Gastrocnemius medialis (tissue), 4 donors: ENCODE data around the gene KDM4B. TPM values are rescaled to one million over a fixed set of nuclear protein-coding genes. Genes with fewer than 3 reads are reported as not detected.

ENCODE experiments used
- ATAC-seq, 2 donors: fragments of 150-250 bp; one replicate each; pipeline ENCODE4 v1.9.1; 2016
- DNase-seq, 2 donors: peaks; one replicate each; pipeline ENCODE4 v3.0.0-alpha.2; 2019
- H3K27ac ChIP-seq, 4 donors: fragments of 200-600 bp; sonication (generic); 1 replicate in 1 of 4; 2 replicates in 3 of 4; pipeline ENCODE4 v1.5.1; 2016 to 2018; ENCODE audit warnings: mild to moderate bottlenecking in 2 of 4, moderate library complexity in 1 of 4
- H3K27me3 ChIP-seq, 3 donors: fragments of 200-600 bp; sonication (generic) in 2 of 3; 1 replicate in 1 of 3; 2 replicates in 2 of 3; pipeline versions ENCODE4 v1.5.1 to v1.6.0; 2016 to 2019; ENCODE audit warnings: mild to moderate bottlenecking in 1 of 3, moderate library complexity in 1 of 3
- H3K36me3 ChIP-seq, 2 donors: fragments of 200-600 bp; sonication (generic) in 1 of 2; one replicate each; pipeline ENCODE4 v1.5.1; 2017 to 2018
- H3K4me1 ChIP-seq, 2 donors: fragments of 200-600 bp; sonication (generic) in 1 of 2; one replicate each; pipeline ENCODE4 v1.5.1; 2016 to 2017; ENCODE audit warnings: mild to moderate bottlenecking in 2 of 2
- H3K4me3 ChIP-seq, 4 donors: fragments of 200-600 bp; sonication (generic) in 3 of 4; 1 replicate in 1 of 4; 2 replicates in 3 of 4; pipeline ENCODE4 v1.5.1; 2016 to 2019; ENCODE audit warnings: mild to moderate bottlenecking in 2 of 4
- H3K9me3 ChIP-seq, 3 donors: fragments of 200-600 bp; sonication (generic) in 2 of 3; 1 replicate in 1 of 3; 2 replicates in 2 of 3; pipeline ENCODE4 v1.5.1; 2016 to 2019
- CTCF ChIP-seq, 5 experiments: fragments of 450-650 bp in 3 of 5; fragments of 200-600 bp in 2 of 5; sonication (generic) in 2 of 5; IDR thresholded peaks in 4 of 5; conservative IDR thresholded peaks in 1 of 5; 1 replicate in 4 of 5; 2 replicates in 1 of 5; pipeline ENCODE4 v1.5.1; 2016 to 2019; ENCODE audit warnings: antibody characterized with exemption in 5 of 5, mild to moderate bottlenecking in 3 of 5, moderate library complexity in 3 of 5
- POLR2A ChIP-seq, 2 donors: fragments of 450-650 bp; IDR thresholded peaks; one replicate each; pipeline ENCODE4 v1.6.1; 2017; ENCODE audit warnings: antibody characterized with exemption in 2 of 2, mild to moderate bottlenecking in 2 of 2, moderate library complexity in 2 of 2
- in situ Hi-C, 4 donors: fragments of 200-750 bp; cut with MboI; loops; one replicate each; pipeline versions ENCODE4 v1.15.0 to v1.8.0; 2017; ENCODE audit warnings: low sequenced_read_pairs in 4 of 4
- intact Hi-C: fragments of 100-400 bp; cut with DNase I; formaldehyde crosslinking; loops from one replicate; pipeline ENCODE4 v1.15.1; 2023; ENCODE audit warnings: low total_unique reads
- total RNA-seq, 4 donors: library from RNA; depleted of rRNA; stranded (reverse); fragments of >200 nt; gene quantifications; one replicate each; pipeline versions ENCODE4 v1.1.0 to v1.2.3, GENCODE V29; 2016

Gene KDM4B
- total RNA-seq, 4 donors from 2014 or later: 40.9 to 61.4 (median 46.4) TPM

- intact Hi-C loops: no loop called here
- in situ Hi-C loops: loop anchor here in 1 of 4 donors (25.0 kb wide), 1 partner anchor 535 kb away; no protein-coding TSS in a partner anchor
- Histone ChIP-seq H3K4me1 (peaks cover 21 to 29% of the 10 kb centered on the region in 2 donors), H3K27me3 (no peaks in the 10 kb centered on the region), H3K36me3 (peaks cover 0 to 4% of the 10 kb centered on the region in 2 donors), H3K9me3 (no peaks in the 10 kb centered on the region), H3K27ac (peak overlapping the region in 2 of 4 donors; percentile 33 to 46), H3K4me3 (no peak overlapping the region)
- no peak for DNase-seq
- TF ChIP-seq CTCF (IDR thresholded peaks at IDR 0.05 in 4 of 5, conservative IDR thresholded peaks at IDR 0.05 in 1 of 5) (peak in 1 of 5 experiments; percentile 15), POLR2A (IDR thresholded peaks at IDR 0.05) (no peak)
- ATAC-seq: no peak
Observed at GRCh38 chr19:5052515-5052914, 83.6 kb downstream of the KDM4B start.

GRCh38 chr19:5052945-5053485, 84.1 kb downstream of the KDM4B start:
- in situ Hi-C loops (loop anchor here in 1 of 4 donors (25.0 kb wide), 1 partner anchor 534 kb away; no protein-coding TSS in a partner anchor), intact Hi-C loops (no loop called here)
- H3K27me3 ChIP-seq: no peaks in the 10 kb centered on the region
- H3K4me3 ChIP-seq: no peak overlapping the region
- peaks cover 17 to 25% of the 10 kb centered on the region in 2 donors for H3K4me1 ChIP-seq
- no peaks in the 10 kb centered on the region for H3K36me3 ChIP-seq
- no peaks in the 10 kb centered on the region for H3K9me3 ChIP-seq
- no peak for DNase-seq
- ATAC-seq: no peak
- peak overlapping the region in 3 of 4 donors; percentile 16 to 46 (median 33) for H3K27ac ChIP-seq
- no peak for TF ChIP-seq POLR2A (IDR thresholded peaks at IDR 0.05)
- TF ChIP-seq CTCF (IDR thresholded peaks at IDR 0.05 in 4 of 5, conservative IDR thresholded peaks at IDR 0.05 in 1 of 5): no peak

GRCh38 chr19:5053661-5054060, 84.7 kb downstream of the KDM4B start:
- in situ Hi-C loops (loop anchor here in 1 of 4 donors (25.0 kb wide), 1 partner anchor 534 kb away; no protein-coding TSS in a partner anchor), intact Hi-C loops (no loop called here)
- peak overlapping the region in 2 of 4 donors; percentile 16 to 46 for H3K27ac ChIP-seq
- H3K4me1 ChIP-seq: peaks cover 11 to 18% of the 10 kb centered on the region in 2 donors
- no peaks in the 10 kb centered on the region for H3K9me3 ChIP-seq
- H3K36me3 ChIP-seq: no peaks in the 10 kb centered on the region
- ATAC-seq (no peak), DNase-seq (no peak)
- TF ChIP-seq CTCF (IDR thresholded peaks at IDR 0.05 in 4 of 5, conservative IDR thresholded peaks at IDR 0.05 in 1 of 5) (no peak), POLR2A (IDR thresholded peaks at IDR 0.05) (no peak)
- H3K4me3 ChIP-seq: no peak overlapping the region
- no peaks in the 10 kb centered on the region for H3K27me3 ChIP-seq

- Histone ChIP-seq H3K27ac (peak overlapping the region in 1 of 4 donors; percentile 8), H3K36me3 (no peaks in the 10 kb centered on the region), H3K4me3 (no peak overlapping the region), H3K9me3 (no peaks in the 10 kb centered on the region), H3K27me3 (no peaks in the 10 kb centered on the region), H3K4me1 (peaks cover 9 to 15% of the 10 kb centered on the region in 2 donors)
- intact Hi-C loops (no loop called here), in situ Hi-C loops (loop anchor here in 1 of 4 donors (25.0 kb wide), 1 partner anchor 532 kb away; no protein-coding TSS in a partner anchor)
- DNase-seq (no peak), ATAC-seq (no peak)
- TF ChIP-seq CTCF (IDR thresholded peaks at IDR 0.05 in 4 of 5, conservative IDR thresholded peaks at IDR 0.05 in 1 of 5): no peak
- no peak for TF ChIP-seq POLR2A (IDR thresholded peaks at IDR 0.05)
Observed at GRCh38 chr19:5054551-5055456, 85.9 kb downstream of the KDM4B start.
